HG03342 (cell line): ENCODE results near the gene THOC5.
A peak's percentile ranks its signal among the peaks of the same experiment; 100 is the strongest.
"Not testable (repeated sequence)": the region's sequence is repeated elsewhere in the genome, so short reads cannot be mapped to it uniquely, and the experiment has no call there.

Source experiments
- ATAC-seq: cut with Tn5 transposase; IDR thresholded peaks from one replicate; pipeline ENCODE4 v1.9.1; 2021; ENCODE audit warnings: mild to moderate bottlenecking, moderate library complexity; ENCODE audit not compliant: unreplicated experiment

The THOC5 gene

GRCh38 chr22:29553351-29554224 lies at the start of gene THOC5:
Gene THOC5 (minus strand): TSS chr22:29553757. CDS start chr22:29549147, 4,610 bp downstream.
- peak; percentile 91 for ATAC-seq

GRCh38 chr22:29598684-29599020 lies 45.1 kb upstream of the THOC5 start:
- no peak for ATAC-seq

- ATAC-seq = not testable (repeated sequence)
Observed at GRCh38 chr22:29597871-29598683, 44.5 kb upstream of the THOC5 start.

- no peak for ATAC-seq
Observed at GRCh38 chr22:29596408-29596807, 42.9 kb upstream of the THOC5 start.

GRCh38 chr22:29594447-29594846 lies 40.9 kb upstream of the THOC5 start:
- not testable (repeated sequence) for ATAC-seq

- ATAC-seq = no peak
Observed at GRCh38 chr22:29593923-29594322, 40.4 kb upstream of the THOC5 start.

- ATAC-seq = no peak
Observed at GRCh38 chr22:29587938-29588699, 34.6 kb upstream of the THOC5 start.

GRCh38 chr22:29586193-29586705 lies 32.7 kb upstream of the THOC5 start:
- not testable (repeated sequence) for ATAC-seq

GRCh38 chr22:29584975-29585374 lies 31.4 kb upstream of the THOC5 start:
- no peak for ATAC-seq

- ATAC-seq = no peak
Observed at GRCh38 chr22:29581799-29582198, 28.2 kb upstream of the THOC5 start.

- ATAC-seq = no peak
Observed at GRCh38 chr22:29580200-29580810, 26.7 kb upstream of the THOC5 start.

GRCh38 chr22:29578462-29579200 lies 25.1 kb upstream of the THOC5 start:
- ATAC-seq = no peak

- ATAC-seq = no peak
Observed at GRCh38 chr22:29574762-29575450, 21.3 kb upstream of the THOC5 start.

GRCh38 chr22:29570912-29571549 lies 17.5 kb upstream of the THOC5 start:
- no peak for ATAC-seq

GRCh38 chr22:29570456-29570855 lies 16.9 kb upstream of the THOC5 start:
- ATAC-seq = no peak

- ATAC-seq = no peak
Observed at GRCh38 chr22:29569011-29569678, 15.6 kb upstream of the THOC5 start.

GRCh38 chr22:29567338-29567737 lies 13.8 kb upstream of the THOC5 start:
- ATAC-seq = no peak

- not testable (repeated sequence) for ATAC-seq
Observed at GRCh38 chr22:29566513-29566912, 13.0 kb upstream of the THOC5 start.
